RCC 7860 (cell line): ENCODE data around the gene TRPM1.

Experiments used
- DNase-seq: peaks from one replicate; pipeline ENCODE4 v3.0.0-alpha.2; 2015; ENCODE audit warnings: low spot score
- FAIRE-seq: peaks from 2 replicates; lab custom pipeline; 2012; peaks lifted over from hg19 to GRCh38; lab: Jason Lieb, UNC

Gene TRPM1

DNA sequence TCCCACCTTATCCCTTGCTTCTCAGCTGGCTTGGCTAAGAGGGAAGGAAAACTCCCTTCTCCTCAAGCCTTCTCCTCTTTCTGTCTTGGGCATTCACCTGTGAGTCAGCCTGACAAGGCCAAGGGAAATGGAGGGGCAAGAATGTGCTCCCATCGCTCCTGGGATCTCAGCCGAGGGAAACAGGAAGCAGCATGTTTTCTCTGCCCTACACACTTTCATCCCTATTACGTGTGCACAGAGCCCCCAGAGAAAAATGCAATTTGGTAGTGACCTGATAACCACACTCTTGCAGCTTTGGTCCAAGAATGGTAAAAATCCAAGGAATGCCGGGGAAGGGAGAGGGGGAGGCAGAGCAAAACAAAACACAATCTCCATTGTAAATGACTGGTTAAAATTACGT is 77.2 kb downstream of the TRPM1 start:
- DNase-seq: peak; percentile 88
- peak; percentile 84 for FAIRE-seq

DNA sequence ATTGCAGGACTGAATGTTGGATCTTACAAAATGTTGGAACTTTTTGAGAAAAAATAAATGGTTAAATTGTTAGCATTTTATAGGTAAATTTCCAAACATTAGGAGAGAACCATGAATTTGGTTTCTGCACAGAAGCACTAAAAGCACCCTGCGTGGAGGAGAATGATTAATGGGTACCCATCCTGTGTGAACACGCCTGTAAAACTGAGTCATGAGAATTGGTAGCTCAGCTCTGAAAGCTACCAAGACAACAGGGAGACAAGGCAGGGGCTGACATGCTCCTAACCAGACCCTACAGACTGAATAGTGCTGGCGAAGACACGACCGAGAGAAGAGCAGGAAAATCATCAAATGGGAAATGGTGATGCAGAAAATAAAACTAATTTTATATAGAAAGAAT is 77.7 kb downstream of the TRPM1 start:
- DNase-seq (no peak), FAIRE-seq (no peak)

DNA sequence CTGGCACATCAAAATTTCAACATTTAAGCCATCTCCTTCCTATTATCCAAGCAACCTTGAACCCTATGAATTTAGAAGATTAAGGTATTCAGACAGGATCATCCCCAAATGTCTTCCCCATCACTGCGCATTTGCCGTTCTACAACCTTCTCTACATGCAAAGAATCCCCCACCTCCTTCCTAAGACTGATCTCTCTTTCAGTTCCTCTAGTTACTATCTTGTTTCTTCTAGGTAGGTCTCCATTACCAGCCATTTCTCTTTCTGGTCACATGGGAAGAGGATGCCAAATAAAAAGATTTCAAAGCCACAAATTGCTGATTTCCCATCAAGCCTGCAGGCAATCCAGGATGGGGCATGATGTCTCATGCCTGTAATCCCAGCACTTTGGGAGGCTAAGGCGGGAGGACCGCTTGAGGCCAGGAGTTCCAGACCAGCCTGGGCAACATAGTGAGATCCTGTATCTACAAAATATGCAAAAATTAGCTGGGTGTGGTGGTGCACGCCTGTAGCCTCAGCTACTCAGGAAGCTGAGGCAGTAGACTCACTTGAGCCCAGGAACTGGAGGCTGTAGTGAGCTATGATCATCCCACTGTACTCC is 80.4 kb downstream of the TRPM1 start:
- FAIRE-seq (no peak), DNase-seq (no peak)

DNA sequence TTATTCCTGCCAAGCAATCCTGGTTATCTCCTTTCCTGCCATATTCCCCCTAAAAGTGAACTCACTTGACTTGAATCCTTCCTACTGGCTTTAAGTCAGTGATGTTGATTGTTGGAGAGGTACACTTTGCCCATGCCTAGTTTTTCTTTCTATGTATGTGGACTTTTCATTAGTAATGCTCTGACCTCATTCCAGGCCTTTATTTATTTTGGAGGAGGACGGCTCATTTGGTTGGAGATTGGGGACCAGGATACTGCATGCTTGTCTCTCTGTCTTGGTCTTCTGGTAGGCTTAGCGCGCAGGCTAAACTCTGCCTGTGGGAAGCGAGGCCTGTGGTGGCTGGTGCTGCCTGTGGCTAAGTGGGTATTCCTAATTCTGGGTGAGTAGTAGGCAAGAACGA is 81.0 kb downstream of the TRPM1 start:
- DNase-seq: no peak
- FAIRE-seq: no peak

DNA sequence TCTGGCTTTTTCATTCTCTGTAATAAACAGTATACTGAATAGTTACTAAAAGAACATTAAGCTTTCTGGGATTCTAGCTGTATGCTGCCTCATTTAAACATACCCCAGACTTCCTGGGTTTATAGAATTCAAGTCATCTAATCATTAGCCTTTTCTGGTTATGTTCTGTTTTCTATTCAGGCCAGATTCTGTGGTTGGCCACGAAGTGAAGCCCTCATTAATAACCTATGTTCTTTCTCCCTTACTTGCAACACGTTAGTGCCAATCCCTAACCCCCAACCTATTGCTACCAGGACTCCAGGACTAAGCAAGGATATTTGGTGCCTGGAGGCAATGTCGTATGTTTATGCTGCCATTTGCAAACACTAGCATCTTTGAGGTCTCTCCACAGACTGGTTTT is 81.5 kb downstream of the TRPM1 start:
- DNase-seq (no peak), FAIRE-seq (no peak)

DNA sequence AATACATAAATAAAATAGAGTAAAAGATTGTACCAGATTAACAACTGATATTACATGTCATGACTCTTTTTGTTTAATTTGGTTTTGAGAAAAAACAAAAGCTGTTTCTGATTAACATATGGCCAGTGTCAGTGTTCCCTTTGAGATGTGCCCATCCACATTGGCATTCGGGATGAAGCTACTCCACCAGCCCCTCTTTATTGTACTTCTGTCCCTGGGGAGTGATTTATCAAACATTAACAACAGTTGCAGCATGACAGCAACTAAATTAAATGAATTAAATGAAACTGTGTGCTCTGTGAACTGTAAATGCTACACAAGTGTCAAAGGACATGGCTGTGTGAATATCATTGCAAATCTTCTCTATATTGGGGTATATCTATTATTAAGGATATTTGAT is 84.2 kb downstream of the TRPM1 start:
- no peak for DNase-seq
- no peak for FAIRE-seq

DNA sequence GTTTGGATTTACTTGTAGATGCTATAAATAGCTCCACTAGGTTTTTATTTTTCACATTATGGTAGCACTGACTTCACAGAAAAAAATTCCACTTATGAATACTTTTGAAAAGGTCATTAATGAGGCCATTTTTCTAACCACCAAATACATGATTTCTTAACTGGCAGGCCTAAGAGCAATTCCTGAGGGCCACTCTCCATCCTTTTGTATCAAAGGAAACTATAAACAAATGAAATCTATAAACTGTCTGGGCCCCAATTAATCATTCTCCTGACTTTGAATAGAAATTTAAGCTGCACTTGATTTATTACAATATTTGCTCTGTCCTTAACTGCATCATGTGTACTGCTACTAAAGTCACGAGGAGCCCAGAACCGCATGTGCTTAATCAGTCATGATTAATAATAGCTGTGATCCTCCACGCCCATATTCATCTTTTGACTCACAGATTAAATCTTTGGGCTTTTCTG is 85.0 kb downstream of the TRPM1 start:
- DNase-seq: no peak
- no peak for FAIRE-seq

DNA sequence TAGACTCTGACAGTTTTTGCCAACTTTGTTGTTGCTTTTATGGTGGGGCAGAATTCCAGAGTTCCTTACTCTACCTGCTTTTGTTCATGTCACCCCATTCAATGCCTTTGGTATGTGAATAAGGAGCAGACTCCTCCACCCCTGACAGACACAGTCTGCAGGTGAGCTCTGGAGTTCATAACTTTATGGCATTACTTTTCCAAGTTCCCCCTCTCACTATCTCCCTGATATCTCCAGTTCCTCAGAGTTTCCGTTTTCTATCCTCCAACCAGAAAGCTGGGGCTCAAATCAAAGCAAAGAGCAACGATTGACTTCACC is 87.0 kb downstream of the TRPM1 start:
- DNase-seq: no peak

DNA sequence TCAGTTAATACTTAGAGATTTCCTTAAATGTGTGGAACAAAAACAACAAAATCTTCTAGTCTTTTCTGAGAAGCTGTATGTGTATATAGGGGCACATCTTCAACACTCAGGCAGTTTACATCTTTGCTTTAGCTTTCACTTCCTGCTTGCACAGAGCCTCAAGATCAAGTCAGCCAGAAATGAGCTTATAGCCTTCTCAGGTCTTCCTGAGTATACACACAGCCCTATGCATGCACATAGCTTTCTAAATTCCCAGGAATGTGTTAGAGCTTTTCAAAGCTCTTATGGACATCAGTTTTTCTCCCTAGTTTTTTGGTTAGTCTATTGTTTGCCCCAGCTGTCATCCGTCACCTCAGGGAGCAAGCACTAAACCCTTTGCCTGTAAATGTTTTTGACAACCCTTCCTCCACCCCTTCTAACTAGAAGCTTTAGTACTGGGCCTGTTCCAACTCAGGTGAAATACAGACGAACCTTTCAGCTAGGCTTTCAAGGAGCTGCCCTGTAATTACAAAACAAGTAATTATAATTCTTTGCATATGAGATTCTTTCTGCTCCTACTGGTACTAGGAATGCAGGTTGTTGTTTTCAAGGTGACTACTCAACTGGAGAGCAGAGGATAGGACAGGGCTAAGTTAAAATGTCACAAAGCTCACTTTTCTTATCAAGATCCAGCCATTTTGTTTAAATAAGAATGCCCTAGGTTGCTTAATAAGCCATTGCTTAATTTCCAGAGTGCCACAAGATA is 87.5 kb downstream of the TRPM1 start:
- no peak for FAIRE-seq
- no peak for DNase-seq

More for the DNA sequence above, 87.0 kb downstream of the TRPM1 start:
- no peak for FAIRE-seq

DNA sequence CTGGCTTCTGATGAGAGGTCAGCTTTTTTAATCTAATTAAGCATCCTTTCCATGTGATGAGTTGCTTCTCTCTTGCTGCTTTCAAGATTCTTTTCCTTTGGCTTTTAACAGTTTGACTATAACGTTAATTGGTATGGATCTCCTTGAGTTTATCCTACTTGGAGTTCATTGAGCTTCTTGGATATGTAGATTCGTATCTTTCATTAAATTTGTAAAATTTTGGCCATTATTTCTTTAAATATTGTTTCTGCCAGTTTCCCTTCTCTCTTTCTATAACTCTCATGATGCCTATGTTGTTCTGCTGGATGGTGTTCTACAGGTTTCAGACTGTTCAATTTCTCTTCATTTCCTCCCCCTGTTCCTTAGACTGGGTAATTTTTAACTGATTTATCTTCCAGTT is 89.1 kb downstream of the TRPM1 start:
- no peak for DNase-seq
- FAIRE-seq: no peak

DNA sequence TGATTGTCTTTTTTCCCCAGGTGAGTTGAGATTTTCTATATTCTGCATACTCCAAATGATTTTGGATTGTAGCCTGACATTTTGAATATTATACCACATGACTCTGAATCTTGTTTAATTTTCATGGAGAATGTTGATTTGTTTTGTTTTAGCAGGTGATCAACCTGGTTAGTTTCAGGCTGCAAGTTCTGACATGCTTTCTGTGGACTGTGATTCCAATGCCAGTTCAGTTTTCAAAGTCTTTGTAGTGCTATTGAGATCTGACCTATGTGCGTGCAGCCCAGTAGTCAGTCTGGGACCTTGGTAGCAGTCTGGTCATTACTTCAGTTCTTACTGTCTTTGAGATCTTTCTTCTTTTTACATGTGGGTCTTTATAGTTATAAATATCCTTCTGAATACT is 91.5 kb downstream of the TRPM1 start:
- DNase-seq (no peak), FAIRE-seq (no peak)

DNA sequence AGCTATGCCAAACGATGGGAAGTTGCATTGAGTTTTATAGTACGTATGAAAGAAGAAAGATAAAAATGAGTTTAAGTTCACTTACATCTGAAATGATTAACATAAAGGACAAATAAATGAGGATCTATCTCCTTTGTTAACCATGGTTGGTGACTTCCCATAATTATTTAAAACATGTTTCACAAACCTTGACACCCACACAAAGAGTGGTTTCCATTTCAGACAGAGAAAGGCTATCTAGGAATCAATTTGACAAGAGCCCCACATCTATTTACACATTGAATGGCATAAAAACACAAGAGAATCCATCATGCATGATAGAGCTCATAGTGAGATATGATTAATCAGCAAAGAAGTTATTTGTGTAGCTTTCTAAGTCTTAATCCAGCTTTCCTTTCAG is 95.9 kb downstream of the TRPM1 start:
- FAIRE-seq: no peak
- no peak for DNase-seq

DNA sequence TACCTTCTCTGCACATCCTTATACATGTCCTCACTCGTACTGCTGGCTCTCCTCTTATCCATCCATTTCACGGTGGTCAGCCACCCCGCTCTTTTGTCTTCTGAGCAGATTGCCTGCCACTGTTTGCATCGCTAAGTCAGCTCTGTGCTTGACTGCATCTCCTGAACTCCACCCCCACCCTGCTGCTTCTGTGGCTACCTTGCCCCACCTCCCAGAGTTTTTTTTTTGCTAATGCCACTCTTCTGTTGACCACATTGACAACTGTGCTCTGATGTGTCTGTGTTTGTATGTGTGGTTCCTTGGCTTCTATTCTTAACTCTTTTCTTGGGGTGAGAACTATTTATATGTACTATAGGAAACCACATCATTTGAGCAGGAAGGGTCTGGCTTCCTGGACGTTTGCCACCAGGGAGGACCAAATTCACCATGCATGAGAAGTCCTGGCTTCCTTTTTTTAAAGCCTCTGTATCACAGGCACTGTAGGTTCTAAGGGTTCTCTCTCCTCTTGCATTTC is 97.2 kb downstream of the TRPM1 start:
- peak; percentile 68 for FAIRE-seq

DNA sequence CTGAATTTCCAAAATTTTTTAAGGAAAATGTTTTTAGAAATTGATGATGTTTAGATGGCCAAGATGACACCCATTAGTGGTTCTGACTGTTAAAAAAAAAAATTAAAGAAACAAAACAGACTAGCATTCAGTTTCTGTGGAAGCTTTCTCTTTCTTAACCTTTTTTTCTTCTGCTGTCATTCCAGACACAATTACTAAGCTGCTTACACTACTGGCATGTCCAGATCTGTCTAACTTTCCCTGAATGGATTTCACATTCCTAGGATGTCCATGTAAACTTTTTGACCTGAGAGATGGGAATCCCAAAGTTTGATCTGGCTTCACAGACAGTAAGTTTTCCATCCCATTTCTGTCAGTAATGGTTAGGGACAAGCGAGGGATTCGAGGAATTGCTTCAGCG is 99.8 kb downstream of the TRPM1 start:
- no peak for DNase-seq
- no peak for FAIRE-seq

More for the DNA sequence above, 97.2 kb downstream of the TRPM1 start:
- DNase-seq: peak; percentile 33

DNA sequence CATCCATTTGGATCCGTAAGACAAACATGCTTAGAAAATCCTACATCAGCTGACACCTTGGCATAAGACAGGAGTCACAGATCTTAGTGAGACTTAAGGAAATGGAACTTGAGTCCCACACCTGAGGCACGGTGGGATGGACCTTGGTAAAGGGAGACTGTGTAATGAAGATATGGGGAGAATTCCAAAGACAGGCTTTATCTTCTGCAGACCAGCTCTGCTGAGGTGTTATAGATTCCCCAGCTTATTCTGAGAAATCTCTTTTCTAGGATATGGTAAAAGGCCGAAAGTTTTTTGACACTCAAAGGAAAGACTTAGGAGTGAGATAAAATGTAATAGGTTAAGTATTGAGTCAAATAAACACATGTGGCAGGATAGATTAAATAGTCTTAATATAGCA is 101.8 kb downstream of the TRPM1 start:
- FAIRE-seq (no peak), DNase-seq (no peak)

DNA sequence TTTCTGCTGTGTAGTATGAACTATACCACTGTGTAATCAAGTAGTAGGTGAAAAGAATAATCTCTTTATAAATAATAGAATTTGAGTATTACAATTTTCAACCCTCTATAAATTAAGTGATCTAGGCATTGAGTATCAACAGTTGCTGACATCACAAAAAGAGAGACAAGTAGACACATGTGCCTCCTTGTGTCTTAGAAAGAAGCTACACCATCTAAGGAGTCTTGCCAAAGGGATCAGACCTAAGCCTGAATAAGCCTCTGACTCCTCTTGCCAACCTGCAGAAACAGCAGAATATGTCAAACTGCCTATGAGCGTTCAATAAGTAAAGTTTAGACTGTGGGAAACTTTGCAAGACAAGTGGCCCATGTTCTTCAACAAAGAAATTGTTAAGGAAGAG is 104.3 kb downstream of the TRPM1 start:
- FAIRE-seq (no peak), DNase-seq (no peak)

DNA sequence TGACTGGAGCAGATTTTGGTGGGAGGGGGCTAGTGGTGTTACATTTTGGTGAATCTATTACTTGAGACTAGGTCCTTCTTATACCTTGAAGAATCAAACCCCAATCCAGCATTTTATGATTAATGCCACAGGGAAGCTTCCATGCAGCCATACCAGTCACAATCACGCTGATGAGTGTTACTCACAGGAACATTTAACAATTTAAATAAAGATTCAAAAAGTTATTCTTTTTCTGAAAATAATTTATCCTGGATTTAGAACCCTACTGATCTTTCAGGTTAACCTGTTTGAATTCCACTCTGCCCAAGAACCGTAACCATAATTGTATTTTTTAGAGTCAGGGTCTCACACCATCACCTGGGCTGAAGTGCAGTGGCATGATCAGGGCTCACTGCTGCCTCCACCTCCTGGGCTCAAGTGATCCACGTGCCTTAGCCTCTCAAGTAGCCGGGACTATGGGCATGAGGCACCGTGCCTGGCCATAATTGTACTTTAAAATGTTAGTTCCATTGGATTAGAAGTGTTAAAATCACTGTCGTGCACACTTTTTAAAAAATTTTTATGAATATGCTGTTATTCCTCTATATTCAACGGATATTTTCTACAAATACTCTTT is 109.2 kb downstream of the TRPM1 start:
- no peak for FAIRE-seq
- DNase-seq: no peak

DNA sequence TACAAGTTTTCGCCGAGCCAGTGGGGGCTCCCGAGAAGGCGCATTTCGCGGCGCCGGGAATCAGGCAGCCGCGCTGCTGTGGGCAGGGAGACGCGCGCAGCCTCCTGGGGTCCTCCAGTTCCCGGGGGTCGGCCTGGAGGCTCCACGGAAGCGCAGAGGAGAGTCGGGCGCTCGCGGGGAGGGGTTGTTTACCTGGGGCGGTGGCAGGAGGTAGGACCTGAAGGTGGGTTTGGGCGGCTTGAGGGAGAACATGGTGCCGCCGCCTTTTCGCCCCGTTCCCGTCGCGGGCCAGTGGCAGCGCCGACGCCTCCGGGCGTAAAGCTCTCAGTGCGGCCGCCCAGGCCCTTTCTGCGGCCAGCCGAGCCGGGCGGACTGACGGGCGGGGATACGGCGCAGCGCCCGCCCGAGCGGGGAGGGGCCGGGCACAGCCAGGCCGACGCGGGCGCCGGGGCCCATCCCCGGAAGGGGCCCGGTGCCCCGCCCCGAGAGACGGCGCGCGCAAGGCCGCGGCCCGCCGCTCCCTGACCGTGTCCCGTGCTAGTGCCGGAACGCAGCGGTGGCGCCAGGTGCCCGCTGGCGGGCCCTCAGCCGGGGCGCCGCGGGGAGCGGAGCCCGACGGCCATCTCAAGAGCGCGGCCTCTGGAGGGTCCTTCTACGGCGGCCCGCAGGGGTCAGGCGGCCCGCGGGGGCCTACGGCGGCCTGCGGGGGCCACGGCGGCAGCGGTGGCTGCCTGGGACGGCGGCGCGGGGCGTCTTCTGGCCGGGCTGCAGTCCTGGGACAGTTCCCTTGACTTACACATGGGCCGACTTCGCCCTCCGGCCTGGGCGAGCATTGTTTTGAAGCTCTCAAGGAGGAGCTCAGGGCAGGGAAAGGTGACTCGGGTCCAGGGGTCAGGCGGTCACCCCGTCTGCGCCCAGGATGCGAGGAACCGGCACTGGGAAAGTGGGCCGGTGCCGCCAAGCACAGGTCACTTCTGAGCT is 110.0 kb downstream of the TRPM1 start, which contains the start of gene MTMR10:
TSS of gene MTMR10 (minus strand) at position 374 of the 981 bp plus-strand sequence. CDS start at position 252, 122 bp downstream.
- DNase-seq: peak; percentile 46
- FAIRE-seq: no peak

DNA sequence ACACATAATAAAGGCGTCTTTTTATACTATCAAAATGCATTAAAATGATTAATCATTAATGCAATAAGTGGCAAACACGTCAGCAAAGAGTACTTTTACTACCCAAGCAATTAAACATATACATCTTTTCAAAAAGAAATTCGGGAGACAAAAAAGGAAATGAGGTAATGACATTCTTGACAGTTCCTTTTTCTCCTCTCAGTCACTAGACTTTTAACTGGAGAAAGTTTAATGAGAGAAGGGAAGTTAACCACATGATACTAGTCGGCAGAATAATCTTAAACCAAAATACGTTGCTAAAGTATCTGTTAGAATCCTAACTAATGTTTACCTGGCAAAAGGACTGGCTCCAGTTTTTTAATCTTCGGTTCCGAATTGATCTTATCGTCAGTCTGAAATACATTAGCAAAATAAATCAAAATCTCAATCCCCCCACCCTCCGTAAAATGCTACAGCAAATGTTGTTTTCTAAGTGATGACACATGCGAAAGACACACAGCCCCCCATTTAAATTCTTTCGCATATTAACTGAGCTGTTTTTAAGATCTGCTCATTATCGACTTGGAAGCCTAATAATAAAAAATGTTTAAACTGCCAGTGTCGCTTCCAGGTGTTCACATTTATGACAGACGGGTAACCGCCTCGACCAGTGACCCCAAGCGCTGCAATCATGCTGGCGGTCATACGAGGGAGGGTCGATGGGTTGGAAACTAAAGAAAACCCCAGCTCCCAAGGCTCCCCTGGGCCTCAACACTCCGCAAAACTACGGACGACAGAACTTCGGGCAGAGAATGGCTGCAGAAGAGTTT is 110.9 kb downstream of the TRPM1 start:
- DNase-seq: no peak

DNA sequence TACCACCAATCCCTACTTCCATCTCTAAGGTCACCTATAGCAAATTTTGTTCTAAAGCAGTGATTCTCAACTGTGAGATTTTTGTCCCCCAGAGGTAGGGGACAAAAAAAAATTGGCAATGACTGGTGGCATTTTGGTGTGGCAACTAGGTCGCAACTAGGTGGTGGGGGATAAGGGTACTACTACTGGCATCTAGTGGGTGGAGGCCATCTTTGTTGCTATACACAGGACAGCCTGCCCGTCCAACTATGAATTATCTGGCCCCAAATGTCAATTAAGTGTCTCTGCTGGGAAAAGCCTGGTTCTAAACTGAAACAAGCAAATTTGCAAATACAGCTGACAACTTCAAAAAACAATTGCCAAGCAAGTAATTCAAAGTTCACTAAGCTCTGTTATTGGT is 111.5 kb downstream of the TRPM1 start:
- DNase-seq (no peak), FAIRE-seq (no peak)

More for the DNA sequence above, 110.9 kb downstream of the TRPM1 start:
- no peak for FAIRE-seq
